GM12892 (cell line): ENCODE measurements around the gene GAS7.

ENCODE experiments used
- DNase-seq: peaks from one replicate; pipeline ENCODE4 v3.0.0; 2011; ENCODE audit not compliant: insufficient read length
- FAIRE-seq: peaks from 2 replicates; lab custom pipeline; 2011; peaks lifted over from hg19 to GRCh38; lab: Jason Lieb, UNC
- POLR2A ChIP-seq: IDR thresholded peaks from 2 replicates; pipeline ENCODE4 v1.6.1; 2011; ENCODE audit warnings: low read depth, low read length, control low read depth
- POLR2AphosphoS5 ChIP-seq: IDR thresholded peaks from 2 replicates; pipeline ENCODE4 v1.6.1; 2011; ENCODE audit warnings: low read depth, low read length, control low read depth
- TAF1 ChIP-seq: IDR thresholded peaks from 2 replicates; pipeline ENCODE4 v1.6.1; 2011; ENCODE audit warnings: low read depth, mild to moderate bottlenecking, control low read depth, low read length, borderline replicate concordance

The GAS7 gene

GRCh38 chr17:9987779-9988585, 210.4 kb downstream of the GAS7 start:
- TF ChIP-seq TAF1 (no peak), POLR2AphosphoS5 (no peak)
- DNase-seq = peak; percentile 40
- FAIRE-seq = peak; percentile 76

DNA sequence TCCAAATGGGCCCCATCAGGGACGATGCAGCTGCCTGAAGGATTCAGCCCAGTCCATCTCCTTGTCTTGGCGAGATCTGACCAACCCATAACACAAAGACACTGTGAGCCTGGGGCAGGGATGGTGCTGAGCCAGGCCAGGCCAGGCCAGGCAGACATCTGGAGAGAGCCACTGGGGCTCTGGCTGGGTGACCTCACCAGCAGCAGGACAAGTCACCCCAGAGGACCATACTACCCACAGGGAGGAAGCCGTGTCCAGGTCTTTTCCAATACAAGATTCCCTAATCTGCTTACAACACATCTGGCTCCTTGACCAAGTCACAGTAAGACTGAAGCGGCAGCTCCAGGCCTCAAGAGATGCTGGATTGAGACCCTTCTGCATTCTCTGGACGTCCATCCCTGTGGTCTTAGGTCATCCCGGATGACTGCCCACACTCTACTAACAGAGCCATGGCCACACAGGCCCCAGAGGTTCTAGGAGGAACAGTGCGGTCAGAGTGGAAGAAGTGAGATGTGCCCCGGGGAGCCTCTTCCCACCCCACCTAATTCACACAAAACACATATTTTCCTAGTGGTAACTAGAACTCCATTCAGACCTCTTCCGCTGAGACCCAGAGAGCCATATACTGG, 211.5 kb downstream of the GAS7 start:
- no peak for TF ChIP-seq POLR2A
- no peak for TF ChIP-seq TAF1
- no peak for TF ChIP-seq POLR2AphosphoS5
- DNase-seq (no peak), FAIRE-seq (peak; percentile 67)

DNA sequence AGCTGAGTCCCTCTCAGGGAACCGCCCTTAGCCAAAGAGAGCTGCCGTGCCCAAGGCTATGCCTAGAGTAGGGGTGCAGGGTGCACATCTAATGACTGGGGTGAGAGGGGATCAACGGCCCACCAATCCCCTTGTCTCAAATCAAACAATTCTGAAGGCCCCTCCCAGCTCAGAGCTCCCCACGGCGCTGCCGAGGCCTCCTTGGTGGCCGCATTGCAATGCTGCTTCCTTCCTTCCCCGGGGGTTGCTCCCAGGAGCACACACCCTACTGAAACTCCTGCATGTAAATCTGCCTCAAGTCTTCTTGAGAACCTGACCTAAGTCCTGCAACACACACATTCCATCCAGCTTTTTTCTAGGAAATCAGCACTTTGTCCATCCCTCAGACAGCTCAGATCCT, 212.8 kb downstream of the GAS7 start:
- DNase-seq = no peak
- TF ChIP-seq POLR2AphosphoS5 (no peak), TAF1 (no peak), POLR2A (no peak)
- no peak for FAIRE-seq

DNA sequence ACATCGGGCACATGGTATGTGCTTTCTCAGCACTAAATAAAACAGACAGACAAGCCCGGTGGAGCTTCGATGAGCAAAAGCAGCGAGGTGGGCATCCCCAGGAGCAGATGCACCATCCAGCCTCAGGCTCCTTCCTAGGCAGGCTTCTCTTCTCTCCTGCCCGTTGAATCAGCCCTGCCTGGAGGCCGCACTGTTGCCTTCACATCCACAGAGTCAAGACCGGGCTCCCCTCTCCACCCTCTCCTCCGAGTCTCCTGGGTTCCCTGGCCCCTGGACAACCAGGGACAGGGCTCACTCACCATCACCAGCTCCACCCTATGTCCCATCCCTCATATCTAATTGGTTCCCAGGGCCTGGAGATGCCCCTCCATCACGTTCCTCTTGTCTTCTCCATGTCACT, 213.6 kb downstream of the GAS7 start:
- no peak for DNase-seq
- FAIRE-seq = no peak
- TF ChIP-seq TAF1 (no peak), POLR2AphosphoS5 (no peak), POLR2A (no peak)

DNA sequence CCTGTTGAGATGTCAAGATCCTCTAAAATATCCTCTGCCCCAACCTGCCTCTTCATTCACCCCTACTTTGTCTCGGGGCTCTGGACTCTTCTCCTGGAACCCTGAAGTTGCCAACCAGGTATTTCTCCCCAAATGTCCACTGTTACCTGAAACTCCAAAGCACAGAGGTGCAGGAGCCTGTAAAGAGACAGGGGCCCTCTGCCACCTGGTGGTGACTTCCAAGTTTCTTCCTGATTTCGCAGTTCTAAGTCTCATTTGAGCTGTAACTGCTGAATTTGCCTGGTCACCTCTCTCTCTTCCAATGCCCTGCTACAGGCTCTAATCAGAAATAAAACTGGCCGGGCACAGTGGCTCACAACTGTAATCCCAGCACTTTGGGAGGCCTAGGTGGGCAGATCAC, 216.2 kb downstream of the GAS7 start:
- FAIRE-seq = no peak
- no peak for DNase-seq
- TF ChIP-seq POLR2A (no peak), POLR2AphosphoS5 (no peak), TAF1 (no peak)

DNA sequence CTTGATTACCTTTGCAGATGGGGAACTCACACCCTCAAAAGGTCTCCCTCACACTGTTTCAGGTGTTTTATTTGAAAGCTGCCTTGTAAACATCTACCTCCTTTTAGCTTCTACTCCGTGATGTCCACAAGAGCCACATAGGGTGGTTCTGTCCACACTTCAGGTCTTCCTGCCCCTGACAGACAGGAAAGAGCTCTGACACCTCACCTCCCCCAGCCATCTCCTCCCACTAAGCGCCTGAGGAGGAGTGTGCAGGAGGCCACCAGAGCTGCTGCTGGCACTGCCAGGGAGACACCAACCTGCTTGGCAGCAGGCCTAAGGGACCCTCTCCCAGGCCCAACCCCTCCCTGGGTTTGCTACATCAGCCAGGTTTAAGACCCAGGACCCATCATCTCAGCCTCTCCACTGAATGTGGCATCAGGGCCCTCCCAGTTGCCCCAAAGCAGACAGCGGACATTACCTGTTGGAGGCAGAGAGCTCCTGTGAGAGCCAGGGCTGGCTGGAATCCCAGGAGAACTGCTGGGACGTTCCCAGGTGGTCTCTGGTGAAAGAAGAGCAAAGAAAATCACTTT, 217.0 kb downstream of the GAS7 start:
- FAIRE-seq = no peak
- no peak for DNase-seq
- TF ChIP-seq TAF1 (no peak), POLR2A (no peak), POLR2AphosphoS5 (no peak)

- TF ChIP-seq POLR2A (no peak), POLR2AphosphoS5 (no peak), TAF1 (no peak)
- FAIRE-seq (no peak), DNase-seq (no peak)
Measured at GRCh38 chr17:9979463-9979995, 218.9 kb downstream of the GAS7 start.

- no peak for FAIRE-seq
- TF ChIP-seq POLR2A (no peak), POLR2AphosphoS5 (no peak)
- no peak for DNase-seq
Measured at GRCh38 chr17:9977180-9977575, 221.2 kb downstream of the GAS7 start.

DNA sequence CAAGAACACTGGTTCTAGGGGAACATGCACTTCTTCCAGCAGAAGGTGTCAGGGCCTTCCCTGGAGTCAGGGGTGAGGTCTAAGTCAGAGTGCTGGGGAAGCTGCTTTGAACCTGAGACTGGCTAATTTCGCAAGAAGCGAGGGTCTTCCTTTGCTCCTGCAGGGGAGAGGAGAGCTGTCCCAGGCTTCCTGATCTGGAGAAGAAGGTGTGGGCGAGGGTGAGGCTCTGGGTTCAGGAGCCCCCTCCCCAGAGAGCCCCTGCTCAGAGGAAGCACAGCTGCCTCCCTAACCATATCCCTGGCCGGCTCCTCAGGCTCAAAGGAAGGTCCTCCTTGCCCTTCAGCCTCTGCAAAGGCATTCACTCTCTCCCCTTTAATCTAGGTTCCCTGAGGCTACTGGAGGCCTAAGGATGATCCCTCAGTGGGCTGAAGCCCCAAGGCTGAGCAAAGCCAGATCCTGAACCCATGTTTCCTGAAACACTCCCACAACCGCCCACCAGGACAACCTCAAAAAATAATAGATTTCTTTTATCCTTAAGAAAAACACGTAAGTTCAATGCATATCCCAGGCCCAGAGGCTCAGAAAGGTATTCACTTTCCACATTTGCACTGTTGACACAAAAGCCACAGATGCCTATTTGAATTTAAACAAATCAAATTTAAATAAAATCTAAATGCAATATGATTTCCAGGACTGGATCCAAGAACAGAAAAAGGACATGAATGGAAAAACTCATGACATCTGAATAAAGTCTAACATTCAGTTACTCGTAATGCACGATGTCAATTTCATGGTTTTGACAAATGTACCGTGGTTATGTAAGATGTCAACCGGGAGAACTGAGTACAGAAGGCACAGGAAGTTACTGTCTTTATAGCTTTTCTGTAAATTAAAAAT, 221.9 kb downstream of the GAS7 start:
- no peak for FAIRE-seq
- TF ChIP-seq POLR2AphosphoS5 = no peak
- TF ChIP-seq TAF1 = no peak
- TF ChIP-seq POLR2A = no peak

GRCh38 chr17:9974448-9975381, 223.7 kb downstream of the GAS7 start:
- DNase-seq = no peak
- no peak for TF ChIP-seq TAF1
- TF ChIP-seq POLR2A = no peak
- TF ChIP-seq POLR2AphosphoS5 = no peak
- no peak for FAIRE-seq

More for the DNA sequence above, 221.9 kb downstream of the GAS7 start:
- no peak for DNase-seq
